Left ventricle myocardium inferior (tissue), 1 donor: ENCODE results near the gene PPM1A. TPM values are rescaled to one million over a fixed set of nuclear protein-coding genes. Genes with fewer than 3 reads are reported as not detected.
A peak's percentile ranks its signal among the peaks of the same experiment; 100 is the strongest.

ENCODE experiments used
- DNase-seq: peaks from one replicate; pipeline ENCODE4 v3.0.0-alpha.2; 2020
- H3K27ac ChIP-seq: fragments of 200-600 bp; replicated peaks from 2 replicates; pipeline ENCODE4 v1.8.0; 2021
- H3K27me3 ChIP-seq: fragments of 200-600 bp; 2 replicates; pipeline ENCODE4 v1.8.0; 2021; ENCODE audit warnings: low read depth
- H3K36me3 ChIP-seq: fragments of 200-600 bp; 2 replicates; pipeline ENCODE4 v1.8.0; 2021
- H3K4me1 ChIP-seq: fragments of 200-600 bp; 2 replicates; pipeline ENCODE4 v1.8.0; 2021
- H3K4me3 ChIP-seq: fragments of 200-600 bp; 2 replicates; pipeline ENCODE4 v1.8.0; 2021; ENCODE audit warnings: mild to moderate bottlenecking, moderate library complexity
- H3K9me3 ChIP-seq: fragments of 200-600 bp; replicated peaks from 2 replicates; pipeline ENCODE4 v1.8.0; 2021
- CTCF ChIP-seq: fragments of 200-600 bp; IDR thresholded peaks from 2 replicates; pipeline ENCODE4 v1.8.0; 2021; ENCODE audit warnings: antibody characterized with exemption, mild to moderate bottlenecking, borderline replicate concordance
- intact Hi-C: fragments of 100-400 bp; cut with micrococcal nuclease; formaldehyde crosslinking; loops from one replicate; pipeline ENCODE4 v1.11.0; 2022
- total RNA-seq: library from RNA; stranded (reverse); fragmentation: NEBNext Ultra II Directional; extraction: Animal tissue kit (Norgen Biotek cat#: 25700); gene quantifications from one replicate; pipeline ENCODE4 v1.2.1, GENCODE V29; 2021
- donor health status: DM: no; HTN: yes; CAD: no; lungs with severe emphysema.

The PPM1A gene
- total RNA-seq, 1 donor from 2014 or later = 98.8 TPM

- Histone ChIP-seq H3K36me3 (no peaks in the 10 kb centered on the region), H3K27me3 (no peaks in the 10 kb centered on the region), H3K27ac (peak overlapping the region; percentile 48), H3K4me1 (peaks cover 22% of the 10 kb centered on the region), H3K9me3 (no peaks in the 10 kb centered on the region), H3K4me3 (no peak overlapping the region)
- TF ChIP-seq CTCF = no peak
- intact Hi-C loops = loop anchor here (10.0 kb wide), 1 partner anchor 110 kb away; no protein-coding TSS in a partner anchor
- no peak for DNase-seq
Observed at GRCh38 chr14:60214415-60215126, 34.5 kb upstream of the PPM1A start.

- peak overlapping the region; percentile 48 for H3K27ac ChIP-seq
- H3K36me3 ChIP-seq = no peaks in the 10 kb centered on the region
- intact Hi-C loops = loop anchor here (10.0 kb wide), 1 partner anchor 110 kb away; no protein-coding TSS in a partner anchor
- peaks cover 22% of the 10 kb centered on the region for H3K4me1 ChIP-seq
- DNase-seq = no peak
- H3K9me3 ChIP-seq = no peaks in the 10 kb centered on the region
- no peak overlapping the region for H3K4me3 ChIP-seq
- TF ChIP-seq CTCF = no peak
- H3K27me3 ChIP-seq = no peaks in the 10 kb centered on the region
Observed at GRCh38 chr14:60215127-60215444, 33.9 kb upstream of the PPM1A start.

GRCh38 chr14:60215520-60216420 is 33.3 kb upstream of the PPM1A start:
- TF ChIP-seq CTCF = no peak
- DNase-seq = no peak
- peaks cover 22% of the 10 kb centered on the region for H3K4me1 ChIP-seq
- H3K9me3 ChIP-seq = no peaks in the 10 kb centered on the region
- intact Hi-C loops = loop anchor here (10.0 kb wide), 1 partner anchor 109 kb away; no protein-coding TSS in a partner anchor
- H3K36me3 ChIP-seq = no peaks in the 10 kb centered on the region
- H3K27ac ChIP-seq = peak overlapping the region; percentile 48
- H3K27me3 ChIP-seq = no peaks in the 10 kb centered on the region
- no peak overlapping the region for H3K4me3 ChIP-seq

- Histone ChIP-seq H3K4me1 (peaks cover 28% of the 10 kb centered on the region), H3K27me3 (no peaks in the 10 kb centered on the region), H3K27ac (no peak overlapping the region), H3K9me3 (no peaks in the 10 kb centered on the region), H3K36me3 (no peaks in the 10 kb centered on the region), H3K4me3 (no peak overlapping the region)
- no peak for DNase-seq
- intact Hi-C loops = loop anchor here (10.0 kb wide), 1 partner anchor 107 kb away; no protein-coding TSS in a partner anchor
- TF ChIP-seq CTCF = no peak
Observed at GRCh38 chr14:60217713-60218112, 31.3 kb upstream of the PPM1A start.

GRCh38 chr14:60220084-60220483 is 28.9 kb upstream of the PPM1A start:
- Histone ChIP-seq H3K9me3 (no peaks in the 10 kb centered on the region), H3K4me1 (peaks cover 29% of the 10 kb centered on the region), H3K36me3 (no peaks in the 10 kb centered on the region), H3K27me3 (no peaks in the 10 kb centered on the region), H3K4me3 (no peak overlapping the region), H3K27ac (no peak overlapping the region)
- no peak for DNase-seq
- TF ChIP-seq CTCF = no peak
- intact Hi-C loops = no loop called here
